ENCODE data around the gene CD180.

The CD180 gene

GRCh38 chr5:67222243-67223025 is 25.8 kb upstream of the CD180 start:
- TF ChIP-seq GATA1 (IDR thresholded peaks at IDR 0.05; ENCODE audit: low read depth, low read length) (no peak), POLR2A (IDR thresholded peaks at IDR 0.05; ENCODE audit: low read length) (no peak)
- no peak for DNase-seq

DNA sequence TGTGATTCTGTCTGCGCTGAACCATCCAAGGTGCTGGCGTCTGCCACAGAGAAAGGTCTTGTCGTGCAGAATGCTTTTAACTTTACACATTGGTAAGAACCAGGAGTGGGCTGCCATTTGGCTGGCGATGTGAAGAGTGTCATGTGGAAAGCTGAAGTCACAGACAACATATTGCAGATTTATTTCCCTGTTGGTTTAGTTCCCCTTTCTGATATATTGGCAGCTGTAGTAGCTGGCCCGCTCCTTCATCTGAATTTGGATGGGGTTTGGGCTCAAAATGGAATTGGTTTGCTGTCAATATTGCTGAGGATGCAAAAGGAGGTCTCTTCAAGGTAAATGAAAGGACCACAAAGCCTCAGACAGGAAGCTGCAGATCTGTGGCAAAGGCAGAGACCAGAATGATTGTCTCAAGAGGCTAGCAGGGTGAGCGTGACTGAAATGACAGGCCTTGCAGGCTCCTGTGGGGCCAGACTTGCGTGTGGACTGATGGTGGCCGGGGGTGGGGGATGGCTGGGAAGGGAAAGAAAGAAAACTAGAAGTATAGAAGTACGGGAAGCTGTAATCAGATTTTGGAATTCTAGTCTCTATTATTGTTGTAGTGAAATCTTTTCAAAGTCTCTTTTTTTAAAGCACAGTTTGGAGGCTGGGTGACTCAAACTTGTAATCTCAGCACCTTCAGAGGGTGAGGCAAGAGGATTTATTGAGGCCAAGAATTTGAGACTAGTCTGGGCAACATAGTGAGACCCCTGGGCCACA is 25.1 kb upstream of the CD180 start:
- no peak for TF ChIP-seq POLR2A (IDR thresholded peaks at IDR 0.05; ENCODE audit: low read length)
- TF ChIP-seq GATA1 (IDR thresholded peaks at IDR 0.05; ENCODE audit: low read depth, low read length) = no peak
- no peak for DNase-seq

DNA sequence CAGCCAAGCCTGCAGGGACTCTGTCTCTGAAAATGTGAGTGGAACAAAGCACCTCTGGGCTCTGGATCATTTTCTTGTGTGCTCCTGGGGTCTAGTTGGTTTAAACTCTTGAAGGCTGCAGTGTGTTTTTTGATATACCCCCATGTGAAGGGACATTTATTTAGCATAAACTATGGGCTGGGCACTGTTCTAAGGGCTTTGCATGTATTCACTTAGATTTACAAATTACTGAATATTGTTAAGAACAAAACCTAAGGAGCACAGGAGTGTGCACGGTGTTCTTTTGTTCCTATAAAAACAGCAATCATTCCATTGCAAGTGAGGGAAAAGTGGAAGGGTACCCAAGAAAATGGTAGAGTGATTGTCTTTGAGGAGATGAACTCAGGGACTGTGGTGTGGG is 20.0 kb upstream of the CD180 start:
- no peak for TF ChIP-seq GATA1 (IDR thresholded peaks at IDR 0.05; ENCODE audit: low read depth, low read length)
- TF ChIP-seq POLR2A (IDR thresholded peaks at IDR 0.05; ENCODE audit: low read length) = no peak
- no peak for DNase-seq

DNA sequence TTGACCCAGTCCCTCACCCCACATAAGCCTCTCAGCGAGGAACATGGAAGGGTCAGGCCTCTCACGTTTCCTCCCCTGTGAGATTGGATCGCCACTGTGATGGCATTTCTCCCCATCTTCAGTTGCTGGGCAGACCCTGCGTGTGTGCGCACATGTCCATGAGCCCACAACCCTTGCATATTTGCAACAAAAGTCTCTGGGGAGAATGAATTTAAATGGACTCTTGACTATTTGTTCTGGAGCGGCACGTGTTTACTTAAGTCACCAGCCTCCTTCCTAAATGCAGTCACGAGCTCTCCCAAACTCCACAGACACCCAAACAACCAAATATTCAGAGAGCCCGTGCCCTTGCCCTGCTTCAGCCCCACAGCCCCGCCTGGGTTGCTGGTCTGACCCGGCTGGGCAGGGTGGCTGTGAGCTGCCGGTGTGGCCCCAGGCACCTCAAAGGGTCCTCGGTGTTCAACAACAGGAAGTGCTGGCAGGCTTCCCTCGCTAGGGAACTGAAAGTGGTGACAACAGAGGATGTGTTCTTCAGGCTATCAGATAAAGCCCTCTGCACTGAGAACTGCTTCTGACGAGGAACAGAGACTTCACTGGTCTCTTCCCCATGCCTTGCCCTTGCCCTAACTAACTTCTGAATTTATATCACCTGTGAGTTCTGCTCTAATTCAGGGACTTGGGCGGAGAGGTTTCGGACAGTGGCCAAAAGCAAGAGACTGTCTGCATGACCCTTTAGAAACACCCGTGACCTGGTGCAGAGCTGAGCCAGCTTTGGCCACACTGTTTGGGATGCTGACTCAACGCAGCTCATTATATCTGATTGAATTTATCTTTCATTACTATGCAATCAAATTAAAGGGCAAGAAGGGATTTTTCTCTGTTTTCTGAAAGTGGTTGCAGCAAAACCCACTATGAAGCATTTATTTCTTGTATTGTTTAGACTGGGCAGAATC is 19.2 kb upstream of the CD180 start:
- TF ChIP-seq POLR2A (IDR thresholded peaks at IDR 0.05; ENCODE audit: low read length) = no peak
- no peak for TF ChIP-seq GATA1 (IDR thresholded peaks at IDR 0.05; ENCODE audit: low read depth, low read length)
- peak; percentile 14 to 25 for DNase-seq

DNA sequence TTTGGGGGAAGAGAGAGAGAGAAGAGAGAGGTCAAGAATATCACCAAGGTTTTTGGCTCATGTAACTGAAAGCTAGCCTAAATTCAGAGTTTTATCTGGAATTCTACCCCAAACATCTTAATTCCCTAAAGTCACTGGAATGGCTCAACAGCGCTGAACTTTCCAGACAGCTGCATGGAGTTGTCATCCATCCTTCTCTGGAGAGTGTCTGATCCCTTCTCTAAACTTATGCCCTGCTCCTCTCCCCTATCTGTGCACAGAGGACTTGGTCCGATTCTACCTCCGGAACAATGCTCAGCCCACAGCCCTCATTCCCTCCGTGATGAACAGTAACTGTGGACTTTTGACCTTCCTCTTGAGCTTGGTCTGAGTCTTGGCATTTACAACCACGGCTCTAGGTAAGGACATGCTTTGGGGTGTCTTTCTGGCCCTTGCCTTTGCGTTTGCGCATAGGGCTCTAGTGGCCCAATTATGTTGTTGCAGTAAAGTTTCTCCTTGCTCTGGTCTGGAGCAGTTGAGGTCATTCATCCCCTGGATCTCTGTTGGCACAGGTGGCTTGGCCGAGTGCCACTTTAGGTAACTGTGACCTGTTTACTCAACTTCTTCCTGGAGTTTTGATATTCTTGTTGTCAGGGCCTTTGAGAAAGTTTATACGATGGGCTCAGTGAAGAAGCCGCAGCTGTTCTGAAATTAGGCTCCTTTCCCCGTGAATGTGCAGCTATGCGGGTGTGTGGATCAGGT is 18.3 kb upstream of the CD180 start:
- DNase-seq = no peak
- TF ChIP-seq GATA1 (IDR thresholded peaks at IDR 0.05; ENCODE audit: low read depth, low read length) = no peak

DNA sequence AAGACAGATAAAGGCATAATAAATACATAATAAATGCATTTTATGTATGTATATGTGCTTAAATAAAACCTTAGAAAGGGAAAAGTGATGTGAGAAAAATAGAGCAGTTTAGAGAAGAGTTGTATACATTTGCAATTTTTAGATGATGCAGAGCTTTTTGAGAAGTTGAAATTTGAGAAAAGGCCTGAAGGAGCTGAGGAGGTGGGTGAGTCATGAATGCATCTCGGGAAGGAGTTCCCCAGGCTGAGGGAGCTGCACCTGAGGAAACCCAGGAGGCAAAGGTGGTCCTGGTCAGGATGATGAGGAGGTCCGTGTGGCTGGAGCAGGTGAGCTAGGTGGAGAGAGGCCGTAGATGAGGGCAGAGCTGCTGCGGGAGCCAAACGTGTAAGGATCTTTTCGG is 17.4 kb upstream of the CD180 start:
- DNase-seq = no peak
- TF ChIP-seq POLR2A (IDR thresholded peaks at IDR 0.05; ENCODE audit: low read length) = no peak
- no peak for TF ChIP-seq GATA1 (IDR thresholded peaks at IDR 0.05; ENCODE audit: low read depth, low read length)

DNA sequence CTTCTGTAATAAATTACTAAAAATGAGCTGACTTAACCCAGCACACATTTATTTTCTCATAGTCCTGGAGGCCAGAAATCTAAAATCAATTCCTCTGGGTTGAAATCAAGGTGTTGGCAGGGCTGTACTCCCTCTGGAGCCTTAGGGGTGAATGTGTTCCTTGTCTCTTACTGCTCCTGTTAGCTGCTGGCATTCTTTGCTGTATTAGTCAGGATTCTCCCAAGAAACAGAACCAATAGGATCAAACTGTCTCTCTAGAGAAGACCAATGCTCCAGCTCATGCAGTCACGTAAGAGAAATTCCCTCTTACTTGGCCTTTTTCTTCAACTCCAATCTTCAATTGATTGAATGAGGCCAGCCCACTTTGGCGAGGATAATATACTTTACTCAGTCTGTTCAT is 15.3 kb upstream of the CD180 start:
- no peak for TF ChIP-seq POLR2A (IDR thresholded peaks at IDR 0.05; ENCODE audit: low read length)
- no peak for TF ChIP-seq GATA1 (IDR thresholded peaks at IDR 0.05; ENCODE audit: low read depth, low read length)
- no peak for DNase-seq

- TF ChIP-seq POLR2A (IDR thresholded peaks at IDR 0.05; ENCODE audit: low read length) (no peak), GATA1 (IDR thresholded peaks at IDR 0.05; ENCODE audit: low read depth, low read length) (no peak)
- peak; percentile 59 to 71 for DNase-seq
Observed at GRCh38 chr5:67209141-67209771, 12.7 kb upstream of the CD180 start.

GRCh38 chr5:67208403-67208802 is 11.8 kb upstream of the CD180 start:
- no peak for DNase-seq
- no peak for TF ChIP-seq POLR2A (IDR thresholded peaks at IDR 0.05; ENCODE audit: low read length)
- TF ChIP-seq GATA1 (IDR thresholded peaks at IDR 0.05; ENCODE audit: low read depth, low read length) = no peak

DNA sequence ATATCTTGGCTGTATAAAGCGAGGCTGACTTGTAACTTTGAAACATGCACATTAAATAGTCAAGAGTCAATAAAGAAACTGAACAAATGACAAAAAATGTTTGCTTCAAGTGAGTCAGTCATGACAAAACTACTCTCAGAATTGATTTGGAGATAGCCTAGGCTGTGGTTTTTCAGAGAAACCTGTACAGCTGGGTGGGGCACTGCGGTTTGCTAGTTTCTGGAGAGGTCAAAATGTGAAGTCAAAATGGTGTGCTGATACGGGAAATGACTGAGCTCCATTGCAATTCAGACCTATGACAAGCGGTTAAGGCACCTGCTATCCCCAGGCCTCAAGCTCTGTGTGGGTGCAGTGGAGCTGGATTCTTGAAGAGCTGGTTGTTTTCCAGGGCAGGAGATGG is 10.3 kb upstream of the CD180 start:
- TF ChIP-seq GATA1 (IDR thresholded peaks at IDR 0.05; ENCODE audit: low read depth, low read length) (no peak), POLR2A (IDR thresholded peaks at IDR 0.05; ENCODE audit: low read length) (no peak)
- peak; percentile 29 to 45 for DNase-seq

DNA sequence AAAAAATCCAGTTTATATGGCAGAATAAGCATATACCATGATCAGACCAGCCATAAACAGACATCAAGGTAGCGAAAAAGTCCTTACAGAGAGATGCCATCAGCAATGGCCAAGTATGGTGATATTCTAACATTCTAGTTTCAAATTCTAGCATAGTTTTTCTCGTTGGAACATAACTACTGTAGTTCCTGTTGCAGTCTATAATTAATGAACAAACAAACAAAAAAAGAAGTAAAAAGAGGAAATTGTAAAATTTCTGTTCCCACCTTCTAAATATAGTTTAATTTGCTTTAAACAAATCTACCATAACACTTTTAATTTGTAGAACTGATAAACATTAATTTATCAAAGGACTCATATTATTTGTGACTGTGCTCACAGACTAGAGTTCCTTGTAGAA is 9.9 kb upstream of the CD180 start:
- no peak for TF ChIP-seq POLR2A (IDR thresholded peaks at IDR 0.05; ENCODE audit: low read length)
- no peak for TF ChIP-seq GATA1 (IDR thresholded peaks at IDR 0.05; ENCODE audit: low read depth, low read length)
- DNase-seq = no peak

DNA sequence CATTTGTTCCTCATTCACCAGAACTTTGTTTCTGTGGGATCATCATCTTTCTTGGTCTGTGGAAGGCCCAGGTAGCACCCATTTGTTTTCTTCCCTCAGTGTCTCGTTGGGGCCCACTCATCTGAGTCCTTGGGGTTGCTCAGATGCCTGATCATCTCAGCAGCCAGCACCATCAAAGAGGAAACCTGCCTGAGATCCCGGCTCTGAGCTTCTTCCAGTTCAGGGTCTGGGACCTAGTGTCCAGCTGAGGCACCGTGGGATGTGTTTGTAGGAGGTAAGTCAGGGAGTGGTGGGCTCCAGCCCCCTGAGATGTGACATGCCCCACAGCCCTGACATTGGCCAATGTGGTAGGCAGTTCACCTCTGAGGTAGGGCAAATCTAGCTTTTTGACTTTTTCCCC is 9.4 kb upstream of the CD180 start:
- TF ChIP-seq GATA1 (IDR thresholded peaks at IDR 0.05; ENCODE audit: low read depth, low read length) (no peak), POLR2A (IDR thresholded peaks at IDR 0.05; ENCODE audit: low read length) (no peak)
- DNase-seq = no peak

DNA sequence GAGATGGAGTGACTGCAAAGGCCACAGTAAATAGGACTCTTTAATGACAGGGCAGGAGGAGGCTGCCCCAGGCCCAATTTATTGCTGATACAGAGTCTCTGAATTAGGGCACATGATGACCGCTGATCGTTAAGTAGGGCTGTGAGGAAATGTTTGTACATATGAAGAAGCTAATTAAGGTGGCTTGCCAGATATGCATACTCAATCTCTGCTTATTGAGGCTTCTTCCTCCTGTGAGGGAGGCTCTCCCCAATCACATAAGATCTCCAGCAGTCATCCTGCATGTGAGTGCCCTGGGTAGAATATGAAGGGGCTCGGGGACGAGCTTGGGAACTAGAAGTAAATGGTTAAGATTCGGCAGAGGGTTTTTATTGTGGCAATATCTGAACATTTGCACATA is 8.2 kb upstream of the CD180 start:
- no peak for DNase-seq
- no peak for TF ChIP-seq GATA1 (IDR thresholded peaks at IDR 0.05; ENCODE audit: low read depth, low read length)

Measured in erythroblast (primary cell).